GM21576 (cell line): Measurements from ENCODE around the gene UROC1.

Source experiments
- ATAC-seq: cut with Tn5 transposase; IDR thresholded peaks from one replicate; pipeline ENCODE4 v1.9.1; 2021; ENCODE audit warnings: mild to moderate bottlenecking, moderate library complexity; ENCODE audit not compliant: unreplicated experiment

Gene UROC1

GRCh38 chr3:126464997-126465396, 52.6 kb downstream of the UROC1 start:
- no peak for ATAC-seq

GRCh38 chr3:126464494-126464893, 53.1 kb downstream of the UROC1 start:
- ATAC-seq, result no peak

GRCh38 chr3:126464093-126464492, 53.5 kb downstream of the UROC1 start:
- no peak for ATAC-seq

- ATAC-seq, result no peak
Observed at GRCh38 chr3:126463521-126463920, 54.1 kb downstream of the UROC1 start.

GRCh38 chr3:126461450-126462070, 56.0 kb downstream of the UROC1 start:
- ATAC-seq, result no peak

- ATAC-seq, result no peak
Observed at GRCh38 chr3:126460381-126460780, 57.2 kb downstream of the UROC1 start.

- ATAC-seq, result no peak
Observed at GRCh38 chr3:126459763-126460127, 57.8 kb downstream of the UROC1 start.

- ATAC-seq, result no peak
Observed at GRCh38 chr3:126459111-126459762, 58.3 kb downstream of the UROC1 start.

GRCh38 chr3:126456766-126457388, 60.7 kb downstream of the UROC1 start:
- no peak for ATAC-seq

- no peak for ATAC-seq
Observed at GRCh38 chr3:126456211-126456610, 61.4 kb downstream of the UROC1 start.

GRCh38 chr3:126454437-126455198, 63.0 kb downstream of the UROC1 start:
- no peak for ATAC-seq

- no peak for ATAC-seq
Observed at GRCh38 chr3:126454025-126454424, 63.5 kb downstream of the UROC1 start.

GRCh38 chr3:126452213-126452612, 65.4 kb downstream of the UROC1 start:
- no peak for ATAC-seq

- ATAC-seq, result no peak
Observed at GRCh38 chr3:126451511-126451910, 66.1 kb downstream of the UROC1 start.

GRCh38 chr3:126450744-126451143, 66.8 kb downstream of the UROC1 start:
- no peak for ATAC-seq

GRCh38 chr3:126450219-126450618, 67.4 kb downstream of the UROC1 start:
- no peak for ATAC-seq

- ATAC-seq, result no peak
Observed at GRCh38 chr3:126449621-126450051, 67.9 kb downstream of the UROC1 start.

GRCh38 chr3:126448893-126449180, 68.7 kb downstream of the UROC1 start:
- no peak for ATAC-seq

GRCh38 chr3:126448136-126448892, 69.3 kb downstream of the UROC1 start:
- no peak for ATAC-seq

- ATAC-seq, result no peak
Observed at GRCh38 chr3:126447456-126448106, 70.0 kb downstream of the UROC1 start.

- no peak for ATAC-seq
Observed at GRCh38 chr3:126446791-126447190, 70.8 kb downstream of the UROC1 start.
